Hypothalamus (tissue), 51 donors: ENCODE results near the gene ADAMTSL1.
A peak's percentile ranks its signal among the peaks of the same experiment; 100 is the strongest.

Source experiments
- DNase-seq, 51 donors: peaks; one replicate each; lab custom pipeline; 2025; lab: John Stamatoyannopoulos, UW

The ADAMTSL1 gene

GRCh38 chr9:18459962-18460584 lies 13.9 kb upstream of the ADAMTSL1 start:
- DNase-seq: no peak

GRCh38 chr9:18461496-18461895 lies 12.5 kb upstream of the ADAMTSL1 start:
- DNase-seq: no peak

- no peak for DNase-seq
Measured at GRCh38 chr9:18463991-18464390, 10.0 kb upstream of the ADAMTSL1 start.

- DNase-seq: no peak
Measured at GRCh38 chr9:18466101-18466500, 7.9 kb upstream of the ADAMTSL1 start.

- DNase-seq: no peak
Measured at GRCh38 chr9:18467696-18468095, 6.3 kb upstream of the ADAMTSL1 start.

- no peak for DNase-seq
Measured at GRCh38 chr9:18472435-18472834, 1.5 kb upstream of the ADAMTSL1 start.

GRCh38 chr9:18472841-18473251 lies 1.1 kb upstream of the ADAMTSL1 start:
- no peak for DNase-seq

- DNase-seq: no peak
Measured at GRCh38 chr9:18474783-18475182, 830 bp downstream of the ADAMTSL1 start.

GRCh38 chr9:18477121-18477660 lies 3.2 kb downstream of the ADAMTSL1 start:
- DNase-seq: no peak

- no peak for DNase-seq
Measured at GRCh38 chr9:18477719-18478118, 3.8 kb downstream of the ADAMTSL1 start.

- peak in 18 of 51 donors; percentile 1 to 55 (median 18) for DNase-seq
Measured at GRCh38 chr9:18478501-18479361, 4.8 kb downstream of the ADAMTSL1 start.

- DNase-seq: no peak
Measured at GRCh38 chr9:18479405-18479804, 5.5 kb downstream of the ADAMTSL1 start.

- DNase-seq: no peak
Measured at GRCh38 chr9:18480662-18481093, 6.7 kb downstream of the ADAMTSL1 start.

GRCh38 chr9:18482371-18482770 lies 8.4 kb downstream of the ADAMTSL1 start:
- DNase-seq: no peak

- DNase-seq: no peak
Measured at GRCh38 chr9:18485714-18486113, 11.8 kb downstream of the ADAMTSL1 start.

- DNase-seq: no peak
Measured at GRCh38 chr9:18487611-18488010, 13.7 kb downstream of the ADAMTSL1 start.

GRCh38 chr9:18488886-18489285 lies 14.9 kb downstream of the ADAMTSL1 start:
- DNase-seq: no peak

GRCh38 chr9:18489861-18490260 lies 15.9 kb downstream of the ADAMTSL1 start:
- no peak for DNase-seq

GRCh38 chr9:18490641-18491370 lies 16.9 kb downstream of the ADAMTSL1 start:
- DNase-seq: no peak

- no peak for DNase-seq
Measured at GRCh38 chr9:18492612-18493011, 18.7 kb downstream of the ADAMTSL1 start.

GRCh38 chr9:18493451-18493993 lies 19.6 kb downstream of the ADAMTSL1 start:
- DNase-seq: no peak
